Measurements from ENCODE around the gene CTSZ. TPM values are rescaled to one million over a fixed set of nuclear protein-coding genes. Genes with fewer than 3 reads are reported as not detected.
A peak's percentile ranks its signal among the peaks of the same experiment; 100 is the strongest.

The CTSZ gene
- total and polyA plus RNA-seq, 7 donors, result 93.9 to 312 (median 127) TPM

GRCh38 chr20:59003836-59004492 is 3.1 kb downstream of the CTSZ start:
- Histone ChIP-seq H3K4me3 (peak overlapping the region in 1 of 4 donors; percentile 81), H3K27me3 (no peaks in the 10 kb centered on the region), H3K27ac (peak overlapping the region; percentile 32 to 89 (median 84)), H3K9me3 (no peaks in the 10 kb centered on the region), H3K36me3 (peaks cover 0 to 35% (median 17%) of the 10 kb centered on the region in 4 donors), H3K4me1 (peaks cover 0 to 50% (median 39%) of the 10 kb centered on the region in 4 donors)
- intact Hi-C loops (cut with DNase I), result no loop called here
- TF ChIP-seq, protein P1, sequence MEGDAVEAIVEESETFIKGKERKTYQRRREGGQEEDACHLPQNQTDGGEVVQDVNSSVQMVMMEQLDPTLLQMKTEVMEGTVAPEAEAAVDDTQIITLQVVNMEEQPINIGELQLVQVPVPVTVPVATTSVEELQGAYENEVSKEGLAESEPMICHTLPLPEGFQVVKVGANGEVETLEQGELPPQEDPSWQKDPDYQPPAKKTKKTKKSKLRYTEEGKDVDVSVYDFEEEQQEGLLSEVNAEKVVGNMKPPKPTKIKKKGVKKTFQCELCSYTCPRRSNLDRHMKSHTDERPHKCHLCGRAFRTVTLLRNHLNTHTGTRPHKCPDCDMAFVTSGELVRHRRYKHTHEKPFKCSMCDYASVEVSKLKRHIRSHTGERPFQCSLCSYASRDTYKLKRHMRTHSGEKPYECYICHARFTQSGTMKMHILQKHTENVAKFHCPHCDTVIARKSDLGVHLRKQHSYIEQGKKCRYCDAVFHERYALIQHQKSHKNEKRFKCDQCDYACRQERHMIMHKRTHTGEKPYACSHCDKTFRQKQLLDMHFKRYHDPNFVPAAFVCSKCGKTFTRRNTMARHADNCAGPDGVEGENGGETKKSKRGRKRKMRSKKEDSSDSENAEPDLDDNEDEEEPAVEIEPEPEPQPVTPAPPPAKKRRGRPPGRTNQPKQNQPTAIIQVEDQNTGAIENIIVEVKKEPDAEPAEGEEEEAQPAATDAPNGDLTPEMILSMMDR (IDR thresholded peaks at IDR 0.05), result no peak
- TF ChIP-seq EP300 (IDR thresholded peaks at IDR 0.05) (no peak), POLR2AphosphoS5 (IDR thresholded peaks at IDR 0.05) (no peak), POLR2A (IDR thresholded peaks at IDR 0.05) (no peak)
- peak; percentile 40 for DNase-seq
- 83 to 88% methylated on average over 16 of the region's 16 CpGs for WGBS, 2 donors

- DNase-seq, result no peak
- Histone ChIP-seq H3K4me1 (peaks cover 0 to 47% (median 39%) of the 10 kb centered on the region in 4 donors), H3K36me3 (peaks cover 10 to 45% (median 22%) of the 10 kb centered on the region in 4 donors), H3K9me3 (no peaks in the 10 kb centered on the region), H3K4me3 (no peak overlapping the region), H3K27me3 (no peaks in the 10 kb centered on the region), H3K27ac (no peak overlapping the region)
- TF ChIP-seq POLR2A (IDR thresholded peaks at IDR 0.05), result no peak
- intact Hi-C loops (cut with DNase I), result no loop called here
- WGBS, 2 donors, result 91% methylated on average over 17 of the region's 17 CpGs
These were observed 4.1 kb downstream of the CTSZ start for GRCh38 chr20:59002874-59003399.

GRCh38 chr20:59002388-59002787 is 4.7 kb downstream of the CTSZ start:
- Histone ChIP-seq H3K27me3 (no peaks in the 10 kb centered on the region), H3K27ac (no peak overlapping the region), H3K9me3 (no peaks in the 10 kb centered on the region), H3K4me1 (peaks cover 0 to 43% (median 35%) of the 10 kb centered on the region in 4 donors), H3K4me3 (no peak overlapping the region), H3K36me3 (peaks cover 16 to 51% (median 27%) of the 10 kb centered on the region in 4 donors)
- intact Hi-C loops (cut with DNase I), result no loop called here
- TF ChIP-seq EP300 (IDR thresholded peaks at IDR 0.05) (no peak), POLR2AphosphoS5 (IDR thresholded peaks at IDR 0.05) (no peak), POLR2A (IDR thresholded peaks at IDR 0.05) (no peak)
- TF ChIP-seq, protein P1 (IDR thresholded peaks at IDR 0.05), result no peak
- WGBS, 2 donors, result 80 to 88% methylated on average over 8 of the region's 8 CpGs
- DNase-seq, result no peak

- DNase-seq, result no peak
- intact Hi-C loops (cut with DNase I), result no loop called here
- H3K27me3 ChIP-seq, result no peaks in the 10 kb centered on the region
- peaks cover 0 to 39% (median 33%) of the 10 kb centered on the region in 4 donors for H3K4me1 ChIP-seq
- no peak overlapping the region for H3K27ac ChIP-seq
- WGBS, 2 donors, result 94 to 95% methylated on average over 27 of the region's 27 CpGs
- TF ChIP-seq POLR2A (IDR thresholded peaks at IDR 0.05) (peak in 1 of 2 donors; percentile 7), POLR2AphosphoS5 (IDR thresholded peaks at IDR 0.05) (no peak), EP300 (IDR thresholded peaks at IDR 0.05) (no peak)
- TF ChIP-seq, protein P1 (IDR thresholded peaks at IDR 0.05), result no peak
- no peaks in the 10 kb centered on the region for H3K9me3 ChIP-seq
- peaks cover 23 to 59% (median 34%) of the 10 kb centered on the region in 4 donors for H3K36me3 ChIP-seq
- H3K4me3 ChIP-seq, result no peak overlapping the region
These were observed 5.4 kb downstream of the CTSZ start for GRCh38 chr20:59001449-59002171.

GRCh38 chr20:59001068-59001448 is 6.0 kb downstream of the CTSZ start:
- Histone ChIP-seq H3K36me3 (peaks cover 27 to 64% (median 39%) of the 10 kb centered on the region in 4 donors), H3K27me3 (no peaks in the 10 kb centered on the region), H3K9me3 (no peaks in the 10 kb centered on the region), H3K4me3 (no peak overlapping the region), H3K4me1 (peaks cover 0 to 33% (median 29%) of the 10 kb centered on the region in 4 donors), H3K27ac (no peak overlapping the region)
- no peak for DNase-seq
- intact Hi-C loops (cut with DNase I), result no loop called here
- no peak for TF ChIP-seq POLR2A (IDR thresholded peaks at IDR 0.05)
- TF ChIP-seq, protein P1 (IDR thresholded peaks at IDR 0.05), result no peak
- no peak for TF ChIP-seq POLR2AphosphoS5 (IDR thresholded peaks at IDR 0.05)
- no peak for TF ChIP-seq EP300 (IDR thresholded peaks at IDR 0.05)
- 89 to 93% methylated on average over 13 of the region's 13 CpGs for WGBS, 2 donors

All from sigmoid colon (tissue), 7 donors.